Neural cell (in vitro differentiated cells): ENCODE data around the gene GNG11. TPM values are rescaled to one million over a fixed set of nuclear protein-coding genes. Genes with fewer than 3 reads are reported as not detected.

ENCODE experiments used
- H2AFZ ChIP-seq: fragments of 200-600, 300-800 bp; sonication (generic), shearing (Covaris generic); 2 replicates; pipeline ENCODE4 v1.6.0; 2014; ENCODE audit warnings: low read depth, mild to moderate bottlenecking, antibody characterized with exemption, low read length, moderate library complexity
- H3F3A ChIP-seq: fragments of 200-600 bp; shearing (Covaris generic); 2 replicates; pipeline ENCODE4 v1.6.1; 2016; ENCODE audit warnings: mild to moderate bottlenecking, moderate library complexity, mixed read lengths, antibody characterized with exemption, low read length; ENCODE audit not compliant: insufficient read depth, poor library complexity, severe bottlenecking
- H3K27ac ChIP-seq: fragments of 200-600, 300-800 bp; sonication (generic), shearing (Covaris generic); 2 replicates; pipeline ENCODE4 v1.5.1; 2014; ENCODE audit warnings: mild to moderate bottlenecking, low read length, moderate library complexity
- H3K27me3 ChIP-seq: fragments of 300-800, 200-600 bp; sonication (generic), shearing (Covaris generic); 2 replicates; pipeline ENCODE4 v1.6.0; 2014; ENCODE audit warnings: mild to moderate bottlenecking, low read depth, low read length, moderate library complexity; ENCODE audit not compliant: insufficient read depth
- H3K36me3 ChIP-seq: fragments of 300-800, 200-600 bp; sonication (generic), shearing (Covaris generic); 2 replicates; pipeline ENCODE4 v1.5.1; 2014; ENCODE audit warnings: mild to moderate bottlenecking, antibody characterized with exemption, low read length, moderate library complexity; ENCODE audit not compliant: insufficient read depth
- H3K4me2 ChIP-seq: fragments of 300-800, 200-600 bp; sonication (generic), shearing (Covaris generic); 2 replicates; pipeline ENCODE4 v1.6.0; 2014; ENCODE audit warnings: mild to moderate bottlenecking, low read length
- H3K4me3 ChIP-seq: fragments of 300-800, 200-600 bp; sonication (generic), shearing (Covaris generic); 2 replicates; pipeline ENCODE4 v1.5.1; 2014; ENCODE audit warnings: mild to moderate bottlenecking, low read length, moderate library complexity
- H3K79me2 ChIP-seq: fragments of 200-600 bp; shearing (Covaris generic); replicated peaks from 2 replicates; pipeline ENCODE4 v1.6.0; 2014; ENCODE audit warnings: mild to moderate bottlenecking, low read length, moderate library complexity; ENCODE audit not compliant: insufficient read depth
- H3K9ac ChIP-seq: fragments of 300-800, 200-600 bp; sonication (generic), shearing (Covaris generic); 2 replicates; pipeline ENCODE4 v1.6.1; 2016; ENCODE audit warnings: mild to moderate bottlenecking, low read length, mixed read lengths
- H3K9me2 ChIP-seq: fragments of 200-600 bp; shearing (Covaris generic); 2 replicates; pipeline ENCODE4 v1.6.1; 2016; ENCODE audit warnings: mild to moderate bottlenecking, low read length, mixed read lengths; ENCODE audit not compliant: insufficient read depth
- H3K9me3 ChIP-seq: fragments of 200-600, 300-800 bp; sonication (generic), shearing (Covaris generic); 2 replicates; pipeline ENCODE4 v1.6.1; 2016; ENCODE audit warnings: mild to moderate bottlenecking, mixed run types, low read length, moderate library complexity, mixed read lengths
- H4K20me1 ChIP-seq: fragments of 200-600 bp; shearing (Covaris generic); 2 replicates; pipeline ENCODE4 v1.6.1; 2016; ENCODE audit warnings: mild to moderate bottlenecking, mixed run types; ENCODE audit not compliant: insufficient read depth
- CTCF ChIP-seq: fragments of 450-650 bp; IDR thresholded peaks from 2 replicates; pipeline ENCODE4 v1.5.1; 2014; ENCODE audit warnings: antibody characterized with exemption, mild to moderate bottlenecking, moderate library complexity; ENCODE audit not compliant: poor library complexity, severe bottlenecking
- EP300 ChIP-seq: fragments of 450-650 bp; conservative IDR thresholded peaks from 2 replicates; pipeline ENCODE4 v1.6.1; 2014; ENCODE audit warnings: antibody characterized with exemption, mild to moderate bottlenecking, moderate library complexity; ENCODE audit not compliant: poor library complexity, severe bottlenecking
- EZH2 ChIP-seq: fragments of 200-600, 300-800 bp; shearing (Covaris generic), sonication (generic); IDR thresholded peaks from 2 replicates; pipeline ENCODE4 v1.6.1; 2014; ENCODE audit warnings: antibody characterized with exemption, low read length, borderline replicate concordance, mild to moderate bottlenecking; ENCODE audit not compliant: insufficient read depth, poor library complexity, severe bottlenecking
- MXI1 ChIP-seq: fragments of 450-650 bp; conservative IDR thresholded peaks from 2 replicates; pipeline ENCODE4 v1.6.1; 2014; ENCODE audit warnings: antibody characterized with exemption, mild to moderate bottlenecking; ENCODE audit not compliant: poor library complexity, severe bottlenecking
- POLR2AphosphoS5 ChIP-seq: IDR thresholded peaks from 2 replicates; pipeline ENCODE4 v1.6.1; 2012
- RAD21 ChIP-seq: fragments of 450-650 bp; conservative IDR thresholded peaks from 2 replicates; pipeline ENCODE4 v1.6.1; 2014; ENCODE audit warnings: antibody characterized with exemption, mild to moderate bottlenecking, moderate library complexity
- REST ChIP-seq: IDR thresholded peaks from 2 replicates; pipeline ENCODE4 v1.6.1; 2012; ENCODE audit warnings: borderline replicate concordance
- SMC3 ChIP-seq: fragments of 450-650 bp; conservative IDR thresholded peaks from 2 replicates; pipeline ENCODE4 v1.6.1; 2014; ENCODE audit warnings: antibody characterized with exemption, mild to moderate bottlenecking, moderate library complexity; ENCODE audit not compliant: poor library complexity
- TAF1 ChIP-seq: IDR thresholded peaks from 2 replicates; pipeline ENCODE4 v1.6.1; 2012; ENCODE audit warnings: low read depth
- polyA plus RNA-seq: library from polyadenylated mRNA; depleted of rRNA; stranded (reverse); fragments of >200 nt; gene quantifications from 2 replicates; pipeline ENCODE4 v1.2.3, GENCODE V29; 2014

GNG11 gene
- polyA plus RNA-seq, 1 donor from 2014 or later: 0.25 TPM

GRCh38 chr7:93945083-93945482, 23.5 kb downstream of the GNG11 start:
- Histone ChIP-seq H3K27me3 (no peaks in the 10 kb centered on the region), H3K27ac (no peak overlapping the region), H3K4me2 (no peak overlapping the region)

GRCh38 chr7:93945756-93946535, 24.4 kb downstream of the GNG11 start:
- Histone ChIP-seq H3K36me3 (no peaks in the 10 kb centered on the region), H2AFZ (no peak overlapping the region), H4K20me1 (no peaks in the 10 kb centered on the region)
- no peak for TF ChIP-seq SMC3
- TF ChIP-seq EZH2: no peak
- TF ChIP-seq RAD21: no peak
- no peak for TF ChIP-seq TAF1
- no peak for TF ChIP-seq POLR2AphosphoS5
- TF ChIP-seq EP300: no peak
- TF ChIP-seq REST: no peak
- TF ChIP-seq MXI1: no peak

More at GRCh38 chr7:93945083-93945482, 23.5 kb downstream of the GNG11 start:
- no peaks in the 10 kb centered on the region for H3K79me2 ChIP-seq
- TF ChIP-seq TAF1: no peak
- TF ChIP-seq EZH2: no peak
- TF ChIP-seq POLR2AphosphoS5: no peak
- no peak for TF ChIP-seq EP300
- TF ChIP-seq CTCF: no peak
- no peak for TF ChIP-seq SMC3
- TF ChIP-seq RAD21: no peak
- no peak for TF ChIP-seq REST
- no peak for TF ChIP-seq MXI1
- H2AFZ ChIP-seq: no peak overlapping the region
- no peak overlapping the region for H3K9ac ChIP-seq
- H3K9me2 ChIP-seq: no peaks in the 10 kb centered on the region
- H3K36me3 ChIP-seq: no peaks in the 10 kb centered on the region
- H3K9me3 ChIP-seq: no peaks in the 10 kb centered on the region
- no peaks in the 10 kb centered on the region for H3F3A ChIP-seq
- no peak overlapping the region for H3K4me3 ChIP-seq
- no peaks in the 10 kb centered on the region for H4K20me1 ChIP-seq

More at GRCh38 chr7:93945756-93946535, 24.4 kb downstream of the GNG11 start:
- Histone ChIP-seq H3K79me2 (no peaks in the 10 kb centered on the region), H3F3A (no peaks in the 10 kb centered on the region), H3K27ac (no peak overlapping the region), H3K4me2 (no peak overlapping the region), H3K27me3 (no peaks in the 10 kb centered on the region), H3K9me2 (no peaks in the 10 kb centered on the region), H3K9me3 (no peaks in the 10 kb centered on the region), H3K4me3 (no peak overlapping the region), H3K9ac (no peak overlapping the region)
